CD4-positive, alpha-beta T cell treated with Interleukin-15 for 1 hour (primary cell): ENCODE measurements around the gene PLEKHG1.

Experiments used
- DNase-seq: peaks from one replicate; pipeline ENCODE4 v3.0.0-alpha.2; 2020

PLEKHG1 gene

DNA sequence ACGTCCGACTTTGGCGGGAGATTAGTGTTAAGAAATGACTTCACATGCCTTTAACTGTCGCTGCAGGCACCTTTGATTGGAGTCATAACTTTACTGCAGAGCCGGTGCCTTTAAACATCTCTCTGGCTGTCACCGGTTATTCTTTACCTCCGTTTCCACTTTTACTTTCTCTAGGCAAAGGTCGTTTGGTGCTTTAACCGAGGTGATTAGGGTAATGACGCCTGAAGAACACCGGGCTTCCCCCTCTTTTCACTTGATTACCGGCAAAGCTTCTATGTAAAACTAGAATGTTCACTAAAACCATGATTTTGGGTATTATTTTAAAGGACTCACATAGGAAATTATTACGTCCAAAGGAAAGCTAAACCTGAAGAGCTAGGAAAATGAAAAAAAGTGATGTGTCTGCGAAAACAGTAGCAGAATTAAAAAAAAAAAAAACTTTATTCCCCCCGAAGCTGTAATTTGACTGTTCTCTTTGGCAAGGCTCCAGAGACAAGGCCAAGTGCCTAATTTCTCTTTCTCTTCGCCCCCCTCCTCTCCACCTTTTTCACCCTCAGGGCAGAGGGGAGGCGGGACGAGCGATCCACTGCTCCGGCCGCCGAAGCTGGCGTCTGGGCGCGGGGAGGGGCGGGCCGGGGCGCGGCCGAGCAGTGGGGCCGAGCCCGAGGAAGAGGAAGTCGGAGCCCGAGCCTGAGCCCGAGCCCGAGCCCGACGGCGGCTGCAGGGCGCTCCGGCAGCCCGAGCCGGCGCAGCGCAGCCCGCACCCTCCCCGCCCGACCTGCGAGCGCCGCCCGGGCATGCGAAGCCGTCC, at the start of gene PLEKHG1:
Gene PLEKHG1 (plus strand): TSS at position 687 of the 811 bp plus-strand sequence. CDS start 133,797 bp downstream, outside the sequence.
- peak; percentile 78 for DNase-seq

- DNase-seq, result no peak
These were observed 49.4 kb upstream of the PLEKHG1 start for GRCh38 chr6:150550244-150550643.

DNA sequence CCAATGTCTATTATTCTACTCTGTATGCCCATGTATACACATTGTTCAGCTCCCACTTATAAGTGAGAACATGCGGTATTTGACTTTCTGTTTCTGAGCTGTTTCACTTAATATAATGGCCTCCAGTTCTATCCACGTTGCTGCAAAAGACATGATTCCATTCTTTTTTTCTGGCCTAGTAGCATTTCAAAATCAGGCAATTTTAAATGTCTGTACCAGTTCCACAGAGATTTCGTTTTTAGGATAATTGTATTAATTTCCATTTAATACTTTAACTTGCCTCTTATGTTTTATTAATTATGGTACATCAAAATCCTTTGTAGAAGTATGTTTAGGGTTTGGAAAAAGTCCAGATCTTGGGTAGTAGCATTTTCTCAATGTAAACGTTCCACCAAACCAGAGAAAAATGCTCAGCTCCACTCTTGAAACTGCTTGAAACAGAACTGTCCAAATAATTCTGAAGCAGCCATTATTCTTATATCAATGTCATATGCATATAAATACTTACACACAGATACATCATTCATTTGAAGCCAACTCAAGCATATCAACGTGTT, 42.6 kb upstream of the PLEKHG1 start:
- DNase-seq, result no peak

DNA sequence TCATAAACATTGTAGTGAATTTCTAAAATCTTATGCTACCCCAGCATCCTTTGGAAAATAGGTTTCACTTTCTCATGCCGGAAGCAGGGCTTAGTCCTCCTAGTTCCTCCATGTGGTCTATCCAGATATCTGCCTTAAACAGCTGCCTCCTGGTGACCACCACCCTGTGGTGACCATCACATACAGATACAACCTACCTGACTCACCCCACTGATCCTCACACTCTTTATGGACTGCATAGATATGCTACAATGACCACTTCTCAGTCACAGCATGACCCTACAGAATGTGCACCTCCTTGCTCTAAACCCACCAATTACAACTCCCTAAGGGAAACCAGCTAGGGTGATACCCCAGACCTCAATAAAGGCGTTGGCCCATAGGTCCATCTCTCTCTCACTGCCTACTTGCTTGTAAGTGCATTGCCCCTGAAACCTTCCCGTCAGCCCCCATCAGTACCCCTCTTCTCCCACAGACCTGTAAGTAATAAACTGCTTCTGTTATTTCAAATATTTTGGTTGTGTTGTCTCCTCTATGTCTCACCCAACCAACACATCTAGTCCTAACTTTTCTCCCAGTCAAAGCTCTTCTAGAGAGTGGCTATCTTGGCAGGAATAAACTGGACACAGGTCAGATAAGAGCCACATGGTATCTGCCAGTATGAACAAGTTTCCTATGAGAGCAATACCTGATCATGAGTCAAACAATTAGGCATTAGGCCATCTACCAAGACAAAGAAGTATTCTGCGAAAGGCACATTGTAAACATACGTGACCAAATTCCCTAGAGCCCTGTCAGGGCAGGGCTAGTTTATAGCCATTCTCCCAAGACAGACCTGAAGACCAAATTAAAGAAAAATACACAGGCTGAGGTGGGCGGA, 39.4 kb upstream of the PLEKHG1 start:
- no peak for DNase-seq

GRCh38 chr6:150560884-150561219, 38.8 kb upstream of the PLEKHG1 start:
- no peak for DNase-seq

DNA sequence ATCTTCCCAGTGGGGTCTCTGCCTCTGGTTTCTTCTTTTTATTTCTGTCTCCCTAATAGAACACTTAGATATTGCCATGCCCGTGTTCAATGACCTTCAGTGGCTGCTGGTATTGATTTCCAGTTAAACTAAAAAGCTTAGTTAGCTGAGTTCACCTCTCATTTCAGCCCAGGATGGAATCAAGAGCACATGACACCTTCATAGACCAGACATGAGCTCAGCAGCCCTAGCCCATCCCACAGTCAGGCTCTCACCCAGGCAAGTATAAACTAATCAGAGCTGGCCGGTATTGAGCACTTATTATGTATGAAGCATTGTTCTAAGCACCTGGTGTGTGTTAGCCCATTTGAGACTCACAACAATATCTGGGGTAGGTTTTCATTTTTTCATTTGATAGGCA, 33.7 kb upstream of the PLEKHG1 start:
- no peak for DNase-seq

GRCh38 chr6:150566486-150566885, 33.2 kb upstream of the PLEKHG1 start:
- no peak for DNase-seq

DNA sequence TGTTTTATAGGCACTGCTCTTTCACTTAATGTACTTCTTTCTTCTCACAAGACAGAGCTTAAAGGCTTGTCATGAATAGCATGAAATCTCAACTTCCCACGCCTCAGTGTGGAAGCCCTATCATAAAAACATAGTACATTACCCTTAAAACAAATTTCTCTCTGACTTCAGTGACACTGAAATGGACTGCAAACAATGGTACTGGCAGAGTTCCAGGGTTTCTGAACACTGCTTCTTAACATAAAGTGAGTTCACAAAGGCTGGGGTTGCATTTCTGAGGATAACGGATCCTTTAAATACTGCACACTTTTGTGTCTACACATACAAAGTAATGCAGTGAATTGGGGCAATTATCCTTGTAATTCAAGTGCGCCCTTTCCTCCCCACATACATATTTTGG, 32.3 kb upstream of the PLEKHG1 start:
- DNase-seq, result no peak

DNA sequence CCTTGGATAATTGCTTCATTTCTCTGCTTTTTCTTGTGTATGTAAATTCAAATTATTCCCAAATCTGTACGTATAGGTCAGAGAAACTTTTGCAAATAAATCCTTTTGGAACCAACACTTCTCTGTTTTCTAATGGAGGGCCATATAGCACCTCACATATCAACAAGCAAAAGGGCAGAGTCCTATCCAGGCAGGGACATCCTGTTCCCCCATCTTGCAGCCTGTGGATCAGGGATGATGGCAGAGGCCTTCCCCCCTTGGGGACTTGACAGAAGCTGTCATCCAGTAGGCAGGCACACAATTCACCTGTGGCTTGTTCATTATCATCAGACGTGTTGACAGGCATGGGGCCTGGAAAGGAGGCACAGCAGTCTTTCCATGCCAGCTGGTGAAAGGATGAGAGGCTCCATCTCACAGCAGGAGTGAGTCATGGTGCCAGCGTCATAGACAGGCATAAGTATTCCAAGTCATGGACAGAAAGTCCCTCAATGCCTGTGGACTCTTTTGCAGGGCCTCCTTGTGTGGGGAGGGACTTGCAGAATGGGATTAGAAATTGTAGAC, 31.8 kb upstream of the PLEKHG1 start:
- no peak for DNase-seq

- DNase-seq, result no peak
These were observed 31.1 kb upstream of the PLEKHG1 start for GRCh38 chr6:150568560-150568959.

DNA sequence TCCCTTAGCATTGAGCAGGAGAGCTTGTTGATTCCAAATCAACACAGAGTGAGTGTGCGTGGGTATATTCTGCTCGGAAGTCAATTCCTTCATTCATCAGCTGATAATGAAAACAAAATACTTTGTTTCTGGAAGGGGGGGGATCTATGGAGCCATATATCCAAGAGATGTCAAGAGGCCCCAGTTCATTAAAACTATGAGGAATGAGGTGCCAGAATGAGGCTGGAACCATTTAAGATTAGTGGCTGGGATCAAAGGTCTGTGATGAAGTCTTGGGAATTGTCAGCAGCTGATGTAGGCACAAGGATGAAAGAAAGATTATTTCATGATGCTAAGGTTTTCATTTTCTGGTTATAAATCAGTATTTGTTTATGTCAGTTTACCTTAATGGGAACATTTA, 30.5 kb upstream of the PLEKHG1 start:
- no peak for DNase-seq

GRCh38 chr6:150573041-150573681, 26.5 kb upstream of the PLEKHG1 start:
- DNase-seq, result no peak

DNA sequence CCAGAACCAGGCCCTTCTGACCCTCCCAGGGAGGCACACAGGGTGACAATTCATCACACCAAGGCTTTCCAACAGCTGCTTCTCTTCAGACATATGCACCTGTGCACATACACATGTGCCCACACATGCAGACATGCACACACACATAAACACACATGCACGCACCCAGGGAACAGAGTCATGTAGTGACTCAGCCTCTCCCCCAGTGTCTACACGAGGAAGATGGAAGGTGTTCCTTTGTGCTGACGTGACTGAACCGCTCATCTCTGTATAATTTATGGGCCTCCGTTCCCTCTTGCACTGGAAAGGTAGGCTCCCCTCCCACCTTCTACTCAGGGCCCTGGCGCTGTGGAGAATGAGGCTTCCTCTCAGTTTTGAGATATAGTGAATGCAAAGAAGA, 23.8 kb upstream of the PLEKHG1 start:
- no peak for DNase-seq

DNA sequence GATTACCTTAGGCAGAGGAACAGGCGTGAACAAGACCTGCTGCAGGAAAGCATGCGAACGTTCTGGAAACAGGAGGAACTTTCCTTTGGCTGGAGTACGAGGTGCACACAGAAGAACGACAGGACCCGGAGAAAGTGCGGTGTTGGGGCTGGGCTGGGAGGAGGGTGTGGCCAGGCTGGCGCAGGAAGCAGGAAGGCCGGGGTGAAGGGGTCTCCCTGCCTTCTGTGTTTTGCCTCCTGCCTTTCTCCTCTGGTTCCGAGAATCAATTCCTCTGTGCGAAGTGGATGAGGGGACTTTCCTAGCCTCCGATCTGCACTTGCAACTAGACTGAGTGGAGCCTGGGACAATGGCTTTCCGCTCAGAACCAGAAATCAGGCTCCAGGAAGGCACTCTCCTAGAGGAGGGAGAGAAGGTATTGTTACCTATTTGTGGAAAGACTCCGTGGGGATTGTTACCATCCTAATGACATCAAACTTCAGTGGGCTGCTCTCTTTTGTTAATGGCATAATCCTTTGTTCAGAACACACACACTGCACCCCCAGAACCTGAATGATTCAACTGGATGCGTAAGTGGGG, 22.9 kb upstream of the PLEKHG1 start:
- no peak for DNase-seq

GRCh38 chr6:150579611-150580010, 20.1 kb upstream of the PLEKHG1 start:
- no peak for DNase-seq

DNA sequence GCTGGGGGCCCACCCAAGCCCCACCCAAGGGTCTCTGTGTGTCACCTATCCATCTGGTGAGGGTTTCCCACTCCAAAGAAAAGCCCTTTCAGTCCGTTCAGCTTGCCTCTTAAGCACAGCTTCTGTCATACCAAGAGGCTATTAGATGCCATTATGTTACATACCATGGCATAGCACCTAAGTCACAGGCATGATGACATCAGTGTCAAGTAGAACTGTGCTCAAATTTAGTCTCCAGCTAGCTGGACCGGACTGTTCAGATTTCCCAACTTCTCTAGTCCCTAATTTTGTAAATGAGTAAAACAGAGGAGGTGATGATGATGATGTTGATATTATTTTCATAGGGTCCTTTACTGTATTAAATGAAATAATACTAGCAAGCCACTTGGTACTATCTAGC, 19.2 kb upstream of the PLEKHG1 start:
- no peak for DNase-seq

- no peak for DNase-seq
These were observed 15.6 kb upstream of the PLEKHG1 start for GRCh38 chr6:150584065-150584464.

GRCh38 chr6:150584596-150584995, 15.1 kb upstream of the PLEKHG1 start:
- DNase-seq, result no peak

DNA sequence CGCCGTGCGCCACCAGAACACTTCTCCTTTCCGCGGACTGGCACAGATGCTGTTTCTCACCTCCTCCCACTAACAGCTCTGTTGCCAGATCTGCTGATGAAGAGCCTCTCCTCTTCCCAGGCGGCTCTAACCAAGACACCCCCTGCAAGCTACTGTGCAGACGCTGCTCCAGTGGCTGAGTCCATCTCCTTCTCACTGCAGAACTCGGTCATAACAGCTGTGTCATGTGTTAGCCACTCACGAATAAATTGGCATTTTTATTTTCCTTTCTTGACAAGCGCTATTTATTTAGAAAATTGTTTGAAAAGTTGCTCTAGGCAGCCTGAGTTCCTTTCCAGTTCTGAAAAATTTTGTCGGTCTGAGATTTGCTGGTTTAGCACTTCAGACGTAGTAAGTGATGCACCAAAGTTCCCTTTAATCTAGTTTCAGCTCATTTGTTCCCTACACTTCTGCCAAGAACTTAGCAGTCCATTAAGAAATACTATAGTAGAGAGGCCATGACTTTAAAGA, 12.8 kb upstream of the PLEKHG1 start:
- no peak for DNase-seq

DNA sequence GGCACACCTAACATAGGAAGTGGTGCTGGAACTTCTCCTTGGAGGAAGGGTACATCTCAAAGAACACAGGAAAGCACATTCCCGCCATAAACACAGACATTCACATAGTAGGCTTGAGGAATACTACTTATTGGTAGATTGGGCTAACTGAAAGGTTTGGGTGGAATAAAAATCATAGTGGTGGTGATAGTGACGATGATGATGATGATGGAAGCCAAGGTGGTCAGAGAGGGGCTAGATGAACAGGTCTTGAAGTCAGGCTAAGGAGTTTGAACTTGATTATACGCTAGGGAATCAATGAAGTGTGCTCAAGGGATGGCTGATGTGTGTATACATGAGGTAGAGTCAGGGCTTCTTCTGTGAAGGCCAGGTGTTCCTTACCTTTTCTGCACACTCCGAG, 12.0 kb upstream of the PLEKHG1 start:
- no peak for DNase-seq

DNA sequence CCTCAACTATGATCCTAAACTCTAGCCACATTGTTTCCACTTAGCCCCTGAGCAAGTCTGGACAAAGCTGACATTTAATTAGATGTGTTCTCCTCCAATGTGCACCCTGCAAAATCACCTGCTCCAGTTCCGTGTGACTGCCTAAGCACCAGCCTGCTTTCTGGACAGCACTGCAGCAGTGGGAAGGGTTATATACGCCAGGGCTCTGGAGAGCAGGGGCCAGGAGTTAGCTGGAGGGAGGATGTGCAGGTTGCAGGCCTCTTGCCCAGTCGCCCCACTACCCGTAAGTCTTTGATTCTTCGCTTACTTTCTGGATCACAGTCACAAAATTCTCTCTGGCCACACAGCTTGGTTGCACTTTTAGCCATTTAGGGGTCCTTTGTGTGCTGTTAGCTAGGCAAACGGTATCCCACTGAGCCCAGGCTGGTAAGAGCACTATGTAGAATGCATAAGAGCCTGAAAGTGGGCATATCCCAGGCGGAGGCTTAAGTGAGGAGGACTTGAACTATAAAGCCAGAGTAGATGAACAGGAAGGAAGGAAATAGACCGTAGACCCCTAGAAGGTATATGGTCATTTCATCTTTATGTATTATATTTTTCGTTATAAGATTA, 10.7 kb upstream of the PLEKHG1 start:
- no peak for DNase-seq

- no peak for DNase-seq
These were observed 9.8 kb upstream of the PLEKHG1 start for GRCh38 chr6:150589852-150590251.
